GM19035 (cell line): ENCODE data around the gene SDHD.

Source experiments
- ATAC-seq: cut with Tn5 transposase; IDR thresholded peaks from one replicate; pipeline ENCODE4 v1.9.1; 2021; ENCODE audit not compliant: unreplicated experiment

Gene SDHD

GRCh38 chr11:112100462-112100861 lies 13.8 kb downstream of the SDHD start:
- ATAC-seq: no peak

- no peak for ATAC-seq
Observed at GRCh38 chr11:112103446-112103845, 16.8 kb downstream of the SDHD start.

GRCh38 chr11:112106070-112106469 lies 19.4 kb downstream of the SDHD start:
- ATAC-seq: no peak

GRCh38 chr11:112113539-112114457 lies 27.1 kb downstream of the SDHD start:
- no peak for ATAC-seq

- no peak for ATAC-seq
Observed at GRCh38 chr11:112114460-112114859, 27.8 kb downstream of the SDHD start.

GRCh38 chr11:112115386-112115785 lies 28.7 kb downstream of the SDHD start:
- no peak for ATAC-seq

GRCh38 chr11:112118176-112118575 lies 31.5 kb downstream of the SDHD start:
- ATAC-seq: no peak

GRCh38 chr11:112121981-112122615 lies 35.4 kb downstream of the SDHD start:
- no peak for ATAC-seq

GRCh38 chr11:112123129-112123528 lies 36.5 kb downstream of the SDHD start:
- ATAC-seq: no peak

GRCh38 chr11:112127056-112127455 lies 40.4 kb downstream of the SDHD start:
- ATAC-seq: no peak

- ATAC-seq: no peak
Observed at GRCh38 chr11:112128483-112129121, 41.9 kb downstream of the SDHD start.

GRCh38 chr11:112129656-112130055 lies 43.0 kb downstream of the SDHD start:
- no peak for ATAC-seq

GRCh38 chr11:112132737-112133136 lies 46.1 kb downstream of the SDHD start:
- ATAC-seq: no peak

- ATAC-seq: no peak
Observed at GRCh38 chr11:112134473-112134872, 47.8 kb downstream of the SDHD start.

- ATAC-seq: no peak
Observed at GRCh38 chr11:112143597-112143996, 56.9 kb downstream of the SDHD start.
